A549 (cell line): ENCODE measurements around the gene CEP128.

ENCODE experiments used
- CTCF ChIP-seq: fragments of >200 bp; sonication (Bioruptor Twin); formaldehyde crosslinking; IDR thresholded peaks from 3 replicates; pipeline ENCODE4 v1.5.1; 2016
- POLR2A ChIP-seq: IDR thresholded peaks from 2 replicates; pipeline ENCODE4 v1.6.1; 2012; ENCODE audit warnings: mild to moderate bottlenecking, low read length
- RFX5 ChIP-seq: fragments of 450-650 bp; IDR thresholded peaks from 2 replicates; pipeline ENCODE4 v1.7.1; 2014; ENCODE audit warnings: antibody characterized with exemption, mild to moderate bottlenecking, moderate library complexity
- RNF2 ChIP-seq: fragments of 200-600 bp; sonication (generic); IDR thresholded peaks from 2 replicates; pipeline ENCODE4 v1.6.1; 2016; ENCODE audit warnings: low read depth, mild to moderate bottlenecking, antibody characterized with exemption, moderate library complexity, borderline replicate concordance
- SREBF2 ChIP-seq: fragments of 450-650 bp; IDR thresholded peaks from 2 replicates; pipeline ENCODE4 v1.6.1; 2014; ENCODE audit warnings: mild to moderate bottlenecking, moderate library complexity

GRCh38 chr14:80464531-80465149, 476.9 kb downstream of the CEP128 start:
- TF ChIP-seq SREBF2 (no peak), POLR2A (no peak), CTCF (no peak), RFX5 (no peak), RNF2 (no peak)
